Measurements from ENCODE around the gene PTPRR.

DNA sequence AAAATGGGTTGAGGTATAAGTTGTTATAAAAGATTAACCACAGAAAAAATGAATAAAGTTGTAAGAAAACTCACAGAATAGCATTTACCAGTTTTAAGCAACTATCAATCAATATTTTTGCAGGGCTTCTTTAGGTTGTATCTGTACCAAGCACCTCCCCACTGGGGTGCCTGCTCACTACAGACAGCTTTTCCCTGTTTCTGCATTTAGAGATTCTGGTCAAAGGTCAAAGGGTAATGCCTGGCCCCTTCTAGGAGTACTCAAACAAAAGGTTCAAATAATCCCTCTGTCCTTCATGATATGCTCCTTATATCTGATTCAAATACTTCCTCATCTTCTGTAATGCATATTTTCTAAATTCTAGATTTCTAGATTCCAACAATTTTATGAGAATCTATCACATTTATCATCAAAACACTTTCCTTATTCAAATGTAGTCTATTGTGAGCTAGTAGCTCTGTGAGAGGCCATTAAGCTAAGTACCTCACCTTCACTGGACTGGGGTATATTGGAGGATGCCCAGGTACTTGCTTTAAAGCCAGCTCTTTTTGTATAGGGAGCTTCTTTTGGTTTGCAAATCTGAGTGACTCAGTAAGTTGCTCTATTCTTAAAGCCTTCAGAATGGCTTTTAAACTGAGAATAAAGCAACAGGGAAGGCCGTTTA, 162.6 kb downstream of the PTPRR start:
- TF ChIP-seq EGR1 (IDR thresholded peaks at IDR 0.05), result no peak
- TF ChIP-seq TEAD4 (IDR thresholded peaks at IDR 0.05), result no peak
- TF ChIP-seq CEBPB (IDR thresholded peaks at IDR 0.05), result no peak
- TF ChIP-seq RAD21 (IDR thresholded peaks at IDR 0.05; ENCODE audit: low read depth), result no peak
- TF ChIP-seq REST (IDR thresholded peaks at IDR 0.05; ENCODE audit: low read depth), result no peak
- TF ChIP-seq EP300 (IDR thresholded peaks at IDR 0.05; ENCODE audit: borderline replicate concordance), result no peak
- TF ChIP-seq TAF1 (IDR thresholded peaks at IDR 0.05; ENCODE audit: low read depth), result no peak
- TF ChIP-seq, protein P1, sequence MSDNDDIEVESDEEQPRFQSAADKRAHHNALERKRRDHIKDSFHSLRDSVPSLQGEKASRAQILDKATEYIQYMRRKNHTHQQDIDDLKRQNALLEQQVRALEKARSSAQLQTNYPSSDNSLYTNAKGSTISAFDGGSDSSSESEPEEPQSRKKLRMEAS (IDR thresholded peaks at IDR 0.05), result no peak
- TF ChIP-seq TCF12 (IDR thresholded peaks at IDR 0.05; ENCODE audit: low read depth), result no peak
- TF ChIP-seq YY1 (IDR thresholded peaks at IDR 0.05; ENCODE audit: low read depth), result no peak
- TF ChIP-seq NFIC (IDR thresholded peaks at IDR 0.05), result no peak

Data from Ishikawa (cell line).